Measurements from ENCODE around the gene CLIP2.
"Not testable (repeated sequence)": the region's sequence is repeated elsewhere in the genome, so short reads cannot be mapped to it uniquely, and the experiment has no call there.

The CLIP2 gene

DNA sequence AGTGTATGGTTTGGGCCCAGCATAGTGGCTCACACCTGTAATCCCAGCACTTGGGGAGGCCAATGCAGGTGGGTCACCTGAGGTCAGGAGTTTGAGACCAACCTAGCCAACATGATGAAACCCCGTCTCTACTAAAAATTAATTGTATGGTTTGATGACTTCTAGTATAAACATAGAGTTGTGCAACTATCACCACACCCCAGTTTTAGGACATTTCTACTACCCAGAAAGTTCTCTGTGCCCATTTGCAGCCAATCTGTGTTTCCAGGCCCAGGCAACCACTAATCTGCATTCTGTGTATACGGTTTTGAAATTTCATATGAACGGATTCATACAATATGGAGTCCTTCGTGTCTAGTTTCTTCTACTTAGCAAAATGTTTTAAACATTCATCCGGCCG lies 20.0 kb downstream of the CLIP2 start:
- DNase-seq (ENCODE audit: low spot score): no peak
- CTCF ChIA-PET: no interaction called here
- POLR2A ChIA-PET (ENCODE audit: low non-redundant PET): no interaction called here
- peak overlapping the region; percentile 98 for H3K27ac ChIP-seq
- TF ChIP-seq, protein P1, sequence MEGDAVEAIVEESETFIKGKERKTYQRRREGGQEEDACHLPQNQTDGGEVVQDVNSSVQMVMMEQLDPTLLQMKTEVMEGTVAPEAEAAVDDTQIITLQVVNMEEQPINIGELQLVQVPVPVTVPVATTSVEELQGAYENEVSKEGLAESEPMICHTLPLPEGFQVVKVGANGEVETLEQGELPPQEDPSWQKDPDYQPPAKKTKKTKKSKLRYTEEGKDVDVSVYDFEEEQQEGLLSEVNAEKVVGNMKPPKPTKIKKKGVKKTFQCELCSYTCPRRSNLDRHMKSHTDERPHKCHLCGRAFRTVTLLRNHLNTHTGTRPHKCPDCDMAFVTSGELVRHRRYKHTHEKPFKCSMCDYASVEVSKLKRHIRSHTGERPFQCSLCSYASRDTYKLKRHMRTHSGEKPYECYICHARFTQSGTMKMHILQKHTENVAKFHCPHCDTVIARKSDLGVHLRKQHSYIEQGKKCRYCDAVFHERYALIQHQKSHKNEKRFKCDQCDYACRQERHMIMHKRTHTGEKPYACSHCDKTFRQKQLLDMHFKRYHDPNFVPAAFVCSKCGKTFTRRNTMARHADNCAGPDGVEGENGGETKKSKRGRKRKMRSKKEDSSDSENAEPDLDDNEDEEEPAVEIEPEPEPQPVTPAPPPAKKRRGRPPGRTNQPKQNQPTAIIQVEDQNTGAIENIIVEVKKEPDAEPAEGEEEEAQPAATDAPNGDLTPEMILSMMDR (conservative IDR thresholded peaks at IDR 0.05; ENCODE audit: low read depth): no peak

DNA sequence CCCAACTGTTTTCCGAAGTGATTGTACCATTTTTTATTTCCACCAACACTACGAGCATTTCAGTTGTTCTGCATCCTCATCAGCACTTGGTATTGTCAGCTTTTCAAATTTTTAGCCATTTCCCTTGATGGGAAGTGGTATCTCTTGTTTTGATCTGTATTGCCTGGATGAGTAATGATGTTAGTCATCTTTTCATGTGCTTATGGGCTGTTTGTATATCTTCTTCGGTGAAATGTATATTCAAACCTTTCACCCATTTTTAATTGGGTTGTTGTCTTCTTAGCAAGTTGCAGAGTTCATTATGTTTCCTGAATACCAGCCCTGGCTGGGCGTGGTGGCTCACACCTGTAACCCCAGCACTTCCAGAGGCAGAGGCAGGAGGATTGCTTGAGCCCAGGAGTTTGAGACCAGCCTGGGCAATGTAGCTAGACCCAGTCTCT lies 22.1 kb downstream of the CLIP2 start:
- POLR2A ChIA-PET (ENCODE audit: low non-redundant PET): no interaction called here
- CTCF ChIA-PET: no interaction called here
- TF ChIP-seq, protein P1 (conservative IDR thresholded peaks at IDR 0.05; ENCODE audit: low read depth): no peak
- peak overlapping the region; percentile 98 for H3K27ac ChIP-seq
- DNase-seq (ENCODE audit: low spot score): peak; percentile 71

DNA sequence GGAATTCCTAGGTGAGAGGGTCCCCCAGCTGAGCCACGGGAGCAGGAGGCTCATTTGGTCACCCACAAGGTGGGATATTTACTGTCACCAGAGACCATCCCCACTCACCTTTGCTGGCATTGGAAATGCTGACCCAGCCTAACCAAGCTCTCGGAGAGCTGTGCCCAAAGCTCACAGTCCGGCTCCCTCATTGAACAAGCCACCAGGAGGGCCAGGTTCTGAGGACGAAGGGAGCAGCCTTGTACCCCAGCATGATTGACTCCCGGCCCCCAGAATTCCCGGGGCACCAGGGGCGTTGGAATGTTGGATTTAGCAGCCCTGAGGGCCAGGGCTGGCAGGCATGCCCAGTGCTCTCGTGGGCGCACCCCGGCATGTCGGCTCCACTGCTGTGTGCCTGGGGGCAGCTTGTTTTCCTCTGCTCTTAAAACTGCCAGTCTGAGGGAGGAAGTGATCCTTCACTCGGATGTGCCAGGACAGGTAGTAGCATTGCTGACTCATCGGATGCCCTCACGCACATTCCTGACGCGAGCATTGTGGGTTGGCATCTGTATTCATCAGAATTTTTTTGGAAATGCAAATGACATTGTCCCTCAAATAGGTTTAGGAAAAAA lies 23.3 kb downstream of the CLIP2 start:
- TF ChIP-seq, protein P1 (conservative IDR thresholded peaks at IDR 0.05; ENCODE audit: low read depth): no peak
- ChIA-PET CTCF (no interaction called here), POLR2A (ENCODE audit: low non-redundant PET) (interaction anchor here (0.7 kb wide), 1 partner anchor 36 kb away, joined by 3 read pairs; no protein-coding TSS in a partner anchor)
- peak; percentile 97 for DNase-seq (ENCODE audit: low spot score)
- peak overlapping the region; percentile 98 for H3K27ac ChIP-seq

DNA sequence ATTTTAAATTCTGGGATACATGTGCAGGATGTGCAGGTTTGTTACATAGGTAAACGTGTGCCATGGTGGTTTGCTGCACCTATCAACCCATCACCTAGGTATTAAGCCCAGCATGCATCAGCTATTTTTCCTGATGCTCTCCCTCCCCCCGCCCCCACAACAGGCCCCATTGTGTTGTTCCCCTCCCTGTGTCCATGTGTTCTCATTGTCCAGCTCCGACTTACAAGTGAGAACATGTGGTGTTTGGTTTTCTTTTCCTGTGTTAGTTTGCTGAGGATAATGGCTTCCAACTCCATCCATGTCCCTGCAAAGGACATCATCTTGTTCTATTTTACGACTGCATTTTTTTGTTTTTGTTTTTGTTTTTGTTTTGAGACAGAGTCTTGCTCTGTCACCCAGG lies 26.7 kb downstream of the CLIP2 start:
- peak overlapping the region; percentile 98 for H3K27ac ChIP-seq
- CTCF ChIA-PET; DNase-seq (ENCODE audit: low spot score); POLR2A ChIA-PET (ENCODE audit: low non-redundant PET): not testable (repeated sequence)

DNA sequence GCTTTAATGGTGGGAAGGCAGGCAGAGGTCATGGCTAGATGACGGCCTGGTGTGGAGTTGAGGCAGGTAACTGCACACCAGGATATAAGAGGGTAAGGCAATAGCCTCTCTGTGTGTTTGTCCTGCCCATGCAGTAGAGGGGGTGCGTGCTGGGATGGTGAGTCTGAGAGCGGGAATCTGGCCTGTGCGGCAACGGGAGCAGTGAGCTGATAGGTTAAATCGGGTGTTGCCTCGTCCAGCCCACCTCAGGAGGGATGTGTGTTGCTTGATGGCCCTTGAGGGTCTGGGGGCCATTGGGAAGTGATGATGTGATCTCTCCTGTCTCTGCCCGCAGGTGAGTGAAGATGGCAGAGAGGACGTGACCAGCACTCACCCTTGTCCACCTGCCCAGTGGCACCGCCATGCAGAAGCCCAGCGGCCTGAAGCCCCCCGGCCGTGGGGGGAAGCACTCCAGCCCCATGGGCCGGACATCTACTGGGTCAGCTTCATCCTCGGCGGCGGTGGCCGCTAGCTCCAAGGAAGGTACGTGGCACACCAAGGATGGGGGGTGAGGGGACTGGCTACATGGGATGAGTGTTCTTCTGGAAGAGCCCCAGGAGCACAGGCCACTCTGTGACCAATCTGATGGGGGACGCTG lies 28.1 kb downstream of the CLIP2 start:
- TF ChIP-seq, protein P1 (conservative IDR thresholded peaks at IDR 0.05; ENCODE audit: low read depth): no peak
- H3K27ac ChIP-seq: peak overlapping the region; percentile 98
- ChIA-PET CTCF (interaction anchor here (1.0 kb wide), 1 partner anchor 42 kb away, joined by 5 read pairs; no protein-coding TSS in a partner anchor), POLR2A (ENCODE audit: low non-redundant PET) (no interaction called here)
- no peak for DNase-seq (ENCODE audit: low spot score)

DNA sequence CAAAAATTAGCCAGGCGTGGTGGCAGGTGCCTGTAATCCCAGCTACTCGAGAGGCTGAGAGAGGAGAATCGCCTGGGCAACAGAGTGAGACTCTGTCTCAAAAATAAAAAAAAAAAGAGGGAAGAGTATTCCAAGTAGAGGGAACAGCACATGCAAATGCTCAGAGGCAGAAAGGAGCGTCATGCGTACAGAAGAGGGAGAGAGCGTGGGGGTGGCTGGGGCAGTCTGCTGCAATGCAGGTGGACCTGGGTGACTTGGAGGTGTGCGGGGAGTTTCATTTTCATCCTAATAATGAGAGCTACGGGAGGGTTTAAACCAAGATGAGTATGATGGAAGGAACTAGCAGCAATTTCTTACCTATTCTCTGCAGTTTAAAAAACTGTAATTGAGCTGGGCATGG lies 28.8 kb downstream of the CLIP2 start:
- ChIA-PET POLR2A (ENCODE audit: low non-redundant PET) (no interaction called here), CTCF (no interaction called here)
- TF ChIP-seq, protein P1 (conservative IDR thresholded peaks at IDR 0.05; ENCODE audit: low read depth): no peak
- peak overlapping the region; percentile 98 for H3K27ac ChIP-seq
- DNase-seq (ENCODE audit: low spot score): no peak

DNA sequence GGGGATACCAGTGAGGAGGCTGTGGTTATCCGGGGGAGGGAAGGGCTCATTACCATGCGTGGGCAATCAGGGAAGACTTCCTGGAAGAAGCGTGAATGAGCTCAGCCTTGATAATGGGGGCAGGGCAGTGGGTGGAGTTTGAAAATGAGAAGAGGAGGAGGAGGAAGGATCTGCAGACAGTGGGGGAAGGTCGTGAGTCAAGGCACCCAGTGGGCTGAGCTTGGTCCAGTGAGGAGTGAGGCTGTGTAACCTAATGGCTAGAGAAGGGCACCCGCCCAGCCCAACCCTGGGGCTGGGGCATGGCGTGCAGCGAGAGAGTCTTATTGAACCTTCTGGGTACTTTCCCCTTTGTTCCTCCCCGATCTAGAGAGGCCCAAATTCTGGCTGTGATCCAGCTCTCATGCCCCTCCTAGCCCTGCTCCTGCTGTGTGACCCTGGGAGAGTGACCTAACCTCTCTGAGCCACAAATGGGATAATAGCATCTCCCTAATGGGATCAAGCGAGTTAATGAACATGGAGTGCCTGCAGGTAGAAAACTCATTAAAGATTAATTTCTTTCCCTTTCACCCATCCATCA lies 31.5 kb downstream of the CLIP2 start:
- CTCF ChIA-PET: interaction anchor here (0.7 to 0.8 kb wide), 2 partner anchors 23 to 84 kb away, joined by 3 read pairs; no protein-coding TSS in a partner anchor
- TF ChIP-seq, protein P1 (conservative IDR thresholded peaks at IDR 0.05; ENCODE audit: low read depth): no peak
- DNase-seq (ENCODE audit: low spot score): no peak

DNA sequence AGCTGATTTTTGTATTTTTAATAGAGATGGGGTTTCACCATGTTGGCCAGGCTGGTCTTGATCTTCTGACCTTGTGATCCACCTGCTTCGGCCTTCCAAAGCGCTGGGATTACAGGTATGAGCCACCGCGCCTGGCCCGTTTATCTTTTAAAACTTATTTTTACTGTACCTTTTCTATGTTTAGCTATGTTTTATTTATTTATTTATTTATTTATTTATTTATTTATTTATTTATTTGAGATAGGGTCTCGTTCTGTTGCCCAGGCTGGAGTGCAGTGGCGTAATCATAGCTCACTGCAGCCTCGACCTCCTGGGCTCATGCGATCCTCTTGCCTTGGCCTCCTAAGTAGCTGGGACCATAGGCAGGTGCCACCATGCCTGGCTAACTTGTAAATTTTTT lies 33.7 kb downstream of the CLIP2 start:
- CTCF ChIA-PET: interaction anchor here (0.6 kb wide), 1 partner anchor 62 kb away, joined by 11 read pairs; no protein-coding TSS in a partner anchor
- POLR2A ChIA-PET (ENCODE audit: low non-redundant PET): not testable (repeated sequence)

More for the DNA sequence above, 31.5 kb downstream of the CLIP2 start:
- peak overlapping the region; percentile 98; the same call in 1 of the 2 replicates for H3K27ac ChIP-seq
- POLR2A ChIA-PET (ENCODE audit: low non-redundant PET): no interaction called here

More for the DNA sequence above, 33.7 kb downstream of the CLIP2 start:
- DNase-seq (ENCODE audit: low spot score); H3K27ac ChIP-seq: not testable (repeated sequence)

Data from RWPE1 (cell line).